CD4-positive, CD25-positive, alpha-beta regulatory T cell (primary cell): ENCODE data around the gene ARPC1A. TPM values are rescaled to one million over a fixed set of nuclear protein-coding genes. Genes with fewer than 3 reads are reported as not detected.
A peak's percentile ranks its signal among the peaks of the same experiment; 100 is the strongest.

Experiments
- ATAC-seq, 2 donors: fragments of 150-1000 bp; cut with Tn5 transposase; one replicate each; pipeline ENCODE4 v1.10.0; 2021; ENCODE audit warnings: low read depth in 2 of 2, moderate number of reproducible peaks in 2 of 2, moderate library complexity in 1 of 2
- DNase-seq, 3 donors: peaks; one replicate each; pipeline versions ENCODE4 v3.0.0 to v3.0.0-alpha.2; 2012 to 2022; ENCODE audit warnings: mixed read lengths in 1 of 3
- H3K27ac ChIP-seq: one replicate; pipeline ENCODE4 v1.7.0; 2013; ENCODE audit warnings: mild to moderate bottlenecking, low read length; ENCODE audit not compliant: insufficient read depth, poor library complexity, severe bottlenecking
- H3K27me3 ChIP-seq: one replicate; pipeline ENCODE4 v1.7.0; 2013; ENCODE audit warnings: low read length; ENCODE audit not compliant: control insufficient read depth, insufficient read depth
- H3K36me3 ChIP-seq: one replicate; pipeline ENCODE4 v1.7.0; 2013; ENCODE audit warnings: mild to moderate bottlenecking, low read length, moderate library complexity; ENCODE audit not compliant: control insufficient read depth, insufficient read depth
- H3K4me1 ChIP-seq: 2 replicates; pipeline ENCODE4 v1.7.0; 2013; ENCODE audit warnings: mild to moderate bottlenecking, low read length; ENCODE audit not compliant: insufficient read depth, control insufficient read depth, poor library complexity, severe bottlenecking
- H3K4me3 ChIP-seq: one replicate; pipeline ENCODE4 v1.7.0; 2013; ENCODE audit warnings: low read depth, mild to moderate bottlenecking, low read length, moderate library complexity
- H3K9me3 ChIP-seq, 2 experiments: 1 replicate in 1 of 2; 2 replicates in 1 of 2; pipeline ENCODE4 v1.7.0; 2013; ENCODE audit warnings: low read length in 2 of 2, mild to moderate bottlenecking in 1 of 2, moderate library complexity in 1 of 2; ENCODE audit not compliant: control insufficient read depth in 2 of 2
- H3K27ac Mint-ChIP-seq, 3 donors: one replicate each; pipeline ENCODE4 v1.8.0; 2020 to 2022; ENCODE audit warnings: mild to moderate bottlenecking in 3 of 3, mixed read lengths in 3 of 3, moderate library complexity in 2 of 3
- H3K27me3 Mint-ChIP-seq: one replicate; pipeline ENCODE4 v1.8.0; 2022; ENCODE audit warnings: mild to moderate bottlenecking, mixed read lengths
- H3K36me3 Mint-ChIP-seq: one replicate; pipeline ENCODE4 v1.8.0; 2020; ENCODE audit warnings: mixed read lengths
- H3K4me1 Mint-ChIP-seq, 4 donors: one replicate each; pipeline ENCODE4 v1.8.0; 2020 to 2022; ENCODE audit warnings: mixed read lengths in 4 of 4, mild to moderate bottlenecking in 1 of 4
- H3K4me3 Mint-ChIP-seq, 4 donors: one replicate each; pipeline ENCODE4 v1.8.0; 2020 to 2022; ENCODE audit warnings: mild to moderate bottlenecking in 4 of 4, mixed read lengths in 4 of 4, moderate library complexity in 3 of 4
- H3K9me3 Mint-ChIP-seq, 7 donors: one replicate each; pipeline ENCODE4 v1.8.0; 2020 to 2022; ENCODE audit warnings: mixed read lengths in 7 of 7, mild to moderate bottlenecking in 3 of 7, moderate library complexity in 2 of 7
- polyA plus RNA-seq, 4 donors: library from polyadenylated mRNA; unstranded; fragments of 300-500 nt; fragmentation: Illumina TruSeq; gene quantifications; one replicate each; pipeline ENCODE4 v1.2.3, GENCODE V29; 2021
- total RNA-seq: library from RNA; stranded (reverse); gene quantifications from one replicate; pipeline ENCODE4 v1.2.3, GENCODE V29; 2022

ARPC1A gene
- total and polyA plus RNA-seq, 5 donors from 2014 or later, result 42.5 to 79.0 (median 75.4) TPM

- H3K4me1 ChIP-seq, result peaks cover 21% of the 10 kb centered on the region
- DNase-seq (no peak), ATAC-seq (no peak)
- Mint-ChIP-seq H3K4me3 (peak overlapping the region; percentile 80 to 88 (median 84)), H3K4me1 (peaks cover 0 to 35% (median 8%) of the 10 kb centered on the region in 4 donors), H3K27ac (peak overlapping the region; percentile 60 to 97 (median 93)), H3K36me3 (peaks cover 17% of the 10 kb centered on the region), H3K27me3 (no peaks in the 10 kb centered on the region), H3K9me3 (peaks cover 0 to 2% (median 0%) of the 10 kb centered on the region in 7 donors)
- H3K36me3 ChIP-seq, result peaks cover 71% of the 10 kb centered on the region
- peak overlapping the region; percentile 74 for H3K27ac ChIP-seq
- no peaks in the 10 kb centered on the region for H3K9me3 ChIP-seq
- H3K27me3 ChIP-seq, result no peaks in the 10 kb centered on the region
- peak overlapping the region; percentile 31 for H3K4me3 ChIP-seq
Observed at GRCh38 chr7:99393355-99394187, 67.9 kb downstream of the ARPC1A start.

- Histone ChIP-seq H3K36me3 (peaks cover 68% of the 10 kb centered on the region), H3K9me3 (no peaks in the 10 kb centered on the region), H3K4me3 (no peak overlapping the region), H3K27me3 (no peaks in the 10 kb centered on the region), H3K4me1 (peaks cover 21% of the 10 kb centered on the region), H3K27ac (peak overlapping the region; percentile 74)
- Mint-ChIP-seq H3K4me1 (peaks cover 0 to 39% (median 8%) of the 10 kb centered on the region in 4 donors), H3K36me3 (peaks cover 21% of the 10 kb centered on the region), H3K9me3 (peaks cover 0 to 2% (median 0%) of the 10 kb centered on the region in 7 donors), H3K27me3 (no peaks in the 10 kb centered on the region), H3K4me3 (peak overlapping the region in 2 of 4 donors; percentile 47 to 88), H3K27ac (peak overlapping the region; percentile 20 to 97 (median 75))
- ATAC-seq (no peak), DNase-seq (no peak)
Observed at GRCh38 chr7:99394188-99394502, 68.4 kb downstream of the ARPC1A start.

DNA sequence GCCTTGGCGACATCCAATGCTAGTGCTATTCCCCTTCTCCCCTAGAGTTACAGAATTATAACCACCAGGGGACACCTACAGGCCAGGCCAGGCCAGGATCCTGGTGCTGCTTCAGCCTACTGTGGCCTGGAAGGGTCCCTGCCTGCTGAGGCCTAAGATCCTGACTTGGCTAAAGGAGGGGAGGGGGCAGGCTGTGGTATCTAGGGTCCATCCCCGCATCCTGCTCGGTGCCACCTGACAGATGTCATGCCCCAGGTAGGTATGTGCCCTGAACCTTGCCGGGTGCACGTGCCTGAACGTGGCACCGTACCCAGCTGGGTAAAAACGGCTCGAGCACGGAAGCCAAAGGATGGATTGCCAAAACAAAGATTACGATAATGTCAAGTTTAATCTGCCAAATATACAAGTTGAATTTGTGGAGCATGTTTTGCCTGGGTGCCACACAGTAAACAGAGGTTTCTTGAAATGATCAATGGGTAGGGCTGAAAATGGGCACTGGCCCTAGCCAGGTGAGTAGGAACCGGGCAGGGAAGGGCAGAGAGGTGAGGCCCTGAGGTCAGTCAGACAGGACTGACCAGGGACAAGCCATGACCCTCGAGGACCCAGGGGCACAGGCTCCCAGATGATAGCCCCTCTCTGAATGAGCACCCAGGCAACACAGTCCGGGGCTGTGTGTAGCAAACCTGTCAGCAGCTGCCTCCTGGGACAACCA is 70.1 kb downstream of the ARPC1A start:
- peaks cover 65% of the 10 kb centered on the region for H3K36me3 ChIP-seq
- H3K9me3 ChIP-seq, result no peaks in the 10 kb centered on the region
- peaks cover 21% of the 10 kb centered on the region for H3K4me1 ChIP-seq
- H3K27me3 Mint-ChIP-seq, result no peaks in the 10 kb centered on the region
- H3K4me1 Mint-ChIP-seq, result peaks cover 0 to 39% (median 8%) of the 10 kb centered on the region in 4 donors
- H3K4me3 ChIP-seq, result no peak overlapping the region
- no peak for DNase-seq
- peaks cover 0 to 2% (median 0%) of the 10 kb centered on the region in 7 donors for H3K9me3 Mint-ChIP-seq
- no peak overlapping the region for H3K4me3 Mint-ChIP-seq
- H3K36me3 Mint-ChIP-seq, result peaks cover 24% of the 10 kb centered on the region
- H3K27me3 ChIP-seq, result no peaks in the 10 kb centered on the region
- peak overlapping the region; percentile 11 to 77 (median 32) for H3K27ac Mint-ChIP-seq
- no peak overlapping the region for H3K27ac ChIP-seq
- no peak for ATAC-seq

DNA sequence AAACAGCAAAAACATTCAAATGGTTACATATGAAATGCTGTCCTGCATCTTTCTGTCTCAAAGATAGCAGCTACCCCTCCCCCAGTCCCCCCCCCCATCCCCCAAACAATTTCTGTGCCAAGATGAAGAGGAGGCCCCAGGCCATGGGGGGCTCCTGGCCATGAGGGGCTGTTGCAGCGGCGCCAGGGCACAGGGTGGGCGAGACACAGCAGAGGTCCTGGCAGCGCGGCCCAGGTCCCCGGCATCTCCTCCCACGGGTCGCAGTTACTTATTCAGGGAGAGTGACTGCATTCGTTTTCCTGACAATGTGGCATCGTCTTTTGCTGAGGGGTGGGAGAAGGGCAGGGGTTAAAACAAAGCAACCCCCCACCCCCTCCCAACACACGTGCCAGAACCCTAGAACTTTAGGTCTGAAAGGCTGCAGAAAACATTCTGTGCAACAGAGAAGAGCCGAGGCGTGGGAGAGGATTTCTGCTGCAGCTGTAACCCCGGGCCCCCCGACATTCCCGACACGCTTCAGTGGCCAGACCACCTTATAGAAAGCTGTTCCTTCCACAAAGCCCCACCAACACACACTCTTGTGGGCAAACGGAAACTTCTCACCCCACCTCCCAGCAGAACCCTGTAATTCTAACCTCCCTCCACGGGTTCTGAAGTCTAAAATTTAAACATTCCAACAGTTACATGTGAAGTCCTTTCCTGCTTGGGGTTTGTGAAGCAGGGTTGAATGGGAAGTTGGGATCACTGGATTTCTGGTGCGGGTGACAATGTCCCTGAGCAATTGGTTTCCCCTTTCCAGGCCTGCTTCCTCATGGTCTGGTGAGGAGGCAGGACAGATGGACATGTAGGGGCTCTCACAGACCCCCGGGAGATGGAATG is 71.0 kb downstream of the ARPC1A start:
- Histone ChIP-seq H3K4me1 (peaks cover 21% of the 10 kb centered on the region), H3K36me3 (peaks cover 61% of the 10 kb centered on the region), H3K27ac (no peak overlapping the region), H3K9me3 (no peaks in the 10 kb centered on the region), H3K4me3 (no peak overlapping the region), H3K27me3 (no peaks in the 10 kb centered on the region)
- H3K9me3 Mint-ChIP-seq, result peaks cover 0 to 2% (median 0%) of the 10 kb centered on the region in 7 donors
- H3K27me3 Mint-ChIP-seq, result no peaks in the 10 kb centered on the region
- H3K36me3 Mint-ChIP-seq, result peaks cover 25% of the 10 kb centered on the region
- H3K4me3 Mint-ChIP-seq, result no peak overlapping the region
- H3K27ac Mint-ChIP-seq, result peak overlapping the region in 1 of 3 donors; percentile 20
- H3K4me1 Mint-ChIP-seq, result peaks cover 0 to 44% (median 10%) of the 10 kb centered on the region in 4 donors
- DNase-seq (no peak), ATAC-seq (no peak)

DNA sequence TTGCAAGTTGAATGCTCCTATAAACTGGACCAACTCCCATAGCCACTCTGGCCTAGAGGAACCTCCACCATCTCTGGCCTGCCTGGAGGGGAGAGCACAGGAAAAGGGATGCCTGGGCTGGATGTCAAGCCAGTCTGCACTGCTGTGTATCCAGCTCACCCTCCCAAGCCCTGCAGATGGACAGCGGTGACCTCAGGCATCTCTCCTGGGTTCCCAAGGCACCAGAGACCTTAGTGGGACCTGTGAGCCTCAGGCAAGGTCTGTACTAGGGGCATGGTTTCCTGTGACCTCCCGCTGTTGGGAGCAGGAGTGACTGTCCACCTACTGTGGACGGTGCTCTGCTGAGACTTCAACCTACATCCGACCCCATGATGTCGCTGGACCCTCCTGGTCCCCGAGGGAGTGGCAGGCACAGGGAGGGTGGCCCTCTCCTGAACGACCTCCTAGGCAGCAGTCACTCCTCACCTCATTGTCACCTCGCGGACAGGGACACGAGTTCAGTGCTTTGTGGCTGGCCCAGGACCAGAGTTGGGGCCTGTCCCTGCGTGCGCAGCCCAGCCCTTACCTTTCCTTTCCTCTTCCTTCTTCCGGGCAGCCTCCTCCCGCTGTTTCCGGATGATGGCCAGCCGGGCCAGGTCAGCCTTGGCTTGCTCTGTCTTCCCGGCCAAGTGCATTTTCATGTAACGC is 71.7 kb downstream of the ARPC1A start:
- Mint-ChIP-seq H3K4me3 (peak overlapping the region in 2 of 4 donors; percentile 38 to 45), H3K27ac (peak overlapping the region in 1 of 3 donors; percentile 85), H3K9me3 (peaks cover 0 to 2% (median 0%) of the 10 kb centered on the region in 7 donors), H3K36me3 (peaks cover 25% of the 10 kb centered on the region), H3K27me3 (no peaks in the 10 kb centered on the region), H3K4me1 (peaks cover 0 to 41% (median 10%) of the 10 kb centered on the region in 4 donors)
- no peak for DNase-seq
- peaks cover 63% of the 10 kb centered on the region for H3K36me3 ChIP-seq
- no peaks in the 10 kb centered on the region for H3K9me3 ChIP-seq
- H3K27ac ChIP-seq, result no peak overlapping the region
- H3K4me1 ChIP-seq, result peaks cover 18% of the 10 kb centered on the region
- no peak overlapping the region for H3K4me3 ChIP-seq
- H3K27me3 ChIP-seq, result no peaks in the 10 kb centered on the region
- ATAC-seq, result no peak

GRCh38 chr7:99398891-99399445 is 73.3 kb downstream of the ARPC1A start:
- Histone ChIP-seq H3K4me3 (no peak overlapping the region), H3K9me3 (no peaks in the 10 kb centered on the region), H3K36me3 (peaks cover 70% of the 10 kb centered on the region), H3K27ac (peak overlapping the region; percentile 41), H3K27me3 (no peaks in the 10 kb centered on the region), H3K4me1 (peaks cover 3% of the 10 kb centered on the region)
- Mint-ChIP-seq H3K27ac (peak overlapping the region; percentile 50 to 92 (median 80)), H3K36me3 (peaks cover 35% of the 10 kb centered on the region), H3K27me3 (no peaks in the 10 kb centered on the region), H3K4me3 (peak overlapping the region in 1 of 4 donors; percentile 45), H3K9me3 (peaks cover 0 to 2% (median 0%) of the 10 kb centered on the region in 7 donors), H3K4me1 (peaks cover 0 to 34% (median 13%) of the 10 kb centered on the region in 4 donors)
- ATAC-seq, result no peak
- no peak for DNase-seq
